B cell (primary cell): ENCODE results near the gene APOL6. TPM values are rescaled to one million over a fixed set of nuclear protein-coding genes. Genes with fewer than 3 reads are reported as not detected.

Experiments used
- ATAC-seq: fragments of 200-7000 bp; cut with Tn5 transposase; one replicate; pipeline ENCODE4 v1.10.0; 2021; ENCODE audit warnings: low read depth, mild to moderate bottlenecking, moderate number of reproducible peaks, moderate library complexity
- CTCF ChIA-PET: fragments of 350-600 bp; sonication (Branson Sonifier 250); formaldehyde crosslinking; loops from one replicate; lab custom pipeline; 2021; ENCODE audit warnings: antibody characterized with exemption, inconsistent platforms; lab: Charles Lee
- POLR2A ChIA-PET: fragments of 350-600 bp; sonication (Branson Sonifier 250); formaldehyde crosslinking; loops from one replicate; lab custom pipeline; 2021; ENCODE audit warnings: antibody characterized with exemption; lab: Charles Lee
- DNase-seq: peaks from one replicate; pipeline ENCODE4 v3.0.0; 2013
- H2AFZ ChIP-seq: 2 replicates; pipeline ENCODE4 v1.6.1; 2012; ENCODE audit warnings: mild to moderate bottlenecking, low read depth, low read length; ENCODE audit not compliant: insufficient read depth, poor library complexity, severe bottlenecking
- H3K27ac ChIP-seq, 2 donors: 1 replicate in 1 of 2; 2 replicates in 1 of 2; pipeline ENCODE4 v1.5.1; 2012 to 2013; ENCODE audit warnings: low read length in 2 of 2, mild to moderate bottlenecking in 2 of 2, moderate library complexity in 1 of 2
- H3K27me3 ChIP-seq, 4 experiments: fragments of 200-600 bp in 1 of 4; sonication (generic) in 1 of 4; replicated peaks in 1 of 4; 1 replicate in 2 of 4; 2 replicates in 2 of 4; pipeline versions ENCODE4 v1.6.1 to v1.7.0; 2013 to 2016; ENCODE audit warnings: low read length in 3 of 4, mild to moderate bottlenecking in 2 of 4, mixed read lengths in 1 of 4, moderate library complexity in 1 of 4; ENCODE audit not compliant: insufficient read depth in 4 of 4, control insufficient read depth in 3 of 4; ENCODE audit errors: control extremely low read depth in 1 of 4
- H3K36me3 ChIP-seq, 2 experiments: replicated peaks in 1 of 2; 1 replicate in 1 of 2; 2 replicates in 1 of 2; pipeline versions ENCODE4 v1.6.1 to v1.7.1; 2013; ENCODE audit warnings: low read length in 1 of 2; ENCODE audit not compliant: insufficient read depth in 2 of 2, control insufficient read depth in 1 of 2; ENCODE audit errors: control extremely low read depth in 1 of 2, extremely low read depth in 1 of 2
- H3K4me1 ChIP-seq, 2 donors: fragments of 200-600 bp in 1 of 2; sonication (generic) in 1 of 2; 1 replicate in 1 of 2; 2 replicates in 1 of 2; pipeline versions ENCODE4 v1.5.1 to v1.6.1; 2013 to 2017; ENCODE audit warnings: low read length in 2 of 2; ENCODE audit not compliant: control insufficient read depth in 2 of 2, insufficient read depth in 2 of 2
- H3K4me2 ChIP-seq: replicated peaks from 2 replicates; pipeline ENCODE3; 2012; ENCODE audit warnings: mild to moderate bottlenecking, low read depth, low read length; ENCODE audit not compliant: poor library complexity, severe bottlenecking
- H3K4me3 ChIP-seq, 5 experiments: fragments of 200-600 bp in 1 of 5; sonication (generic) in 1 of 5; 1 replicate in 3 of 5; 2 replicates in 2 of 5; pipeline versions ENCODE4 v1.5.1 to v1.7.0; 2011 to 2016; ENCODE audit warnings: low read length in 4 of 5, mild to moderate bottlenecking in 4 of 5, low read depth in 2 of 5, control low read depth in 1 of 5, moderate library complexity in 1 of 5; ENCODE audit not compliant: insufficient read depth in 1 of 5; ENCODE audit errors: control extremely low read depth in 1 of 5, extremely low read depth in 1 of 5
- H3K79me2 ChIP-seq: fragments of 200-600 bp; sonication (generic); one replicate; pipeline ENCODE4 v1.6.0; 2016; ENCODE audit warnings: low read length; ENCODE audit not compliant: control insufficient read depth, insufficient read depth
- H3K9ac ChIP-seq: fragments of 200-600 bp; sonication (generic); 2 replicates; pipeline ENCODE4 v1.6.1; 2017; ENCODE audit warnings: mild to moderate bottlenecking, low read length, moderate library complexity
- H3K9me3 ChIP-seq, 3 donors: one replicate each; pipeline versions ENCODE4 v1.6.1 to v1.7.1; 2013; ENCODE audit warnings: low read length in 2 of 3; ENCODE audit not compliant: control insufficient read depth in 2 of 3, insufficient read depth in 1 of 3; ENCODE audit errors: control extremely low read depth in 1 of 3
- H4K20me1 ChIP-seq: 2 replicates; pipeline ENCODE4 v1.6.0; 2012; ENCODE audit warnings: mild to moderate bottlenecking, low read length; ENCODE audit not compliant: insufficient read depth, control insufficient read depth, poor library complexity, severe bottlenecking
- H3K27ac Mint-ChIP-seq: one replicate; pipeline ENCODE4 v1.8.0; 2021; ENCODE audit warnings: mixed read lengths
- H3K27me3 Mint-ChIP-seq: one replicate; pipeline ENCODE4 v1.8.0; 2021; ENCODE audit warnings: mixed read lengths
- H3K4me1 Mint-ChIP-seq: one replicate; pipeline ENCODE4 v1.8.0; 2021; ENCODE audit warnings: mixed read lengths
- H3K4me3 Mint-ChIP-seq: one replicate; pipeline ENCODE4 v1.8.0; 2021; ENCODE audit warnings: mixed read lengths
- H3K9me3 Mint-ChIP-seq: one replicate; pipeline ENCODE4 v1.8.0; 2022; ENCODE audit warnings: mixed read lengths; ENCODE audit not compliant: insufficient read depth
- EZH2 ChIP-seq: IDR thresholded peaks from 2 replicates; pipeline ENCODE4 v1.6.1; 2012; ENCODE audit warnings: borderline replicate concordance, low read depth, mild to moderate bottlenecking, moderate library complexity, low read length; ENCODE audit not compliant: insufficient read depth, poor library complexity, severe bottlenecking
- WGBS: methylation state at CpG from one replicate; pipeline ENCODE4 v1.1.5; 2013; ENCODE audit warnings: missing lambda C conversion rate; ENCODE audit not compliant: insufficient coverage; 5-methylcytosine and 5-hydroxymethylcytosine counted together
- intact Hi-C: fragments of 100-400 bp; cut with micrococcal nuclease; formaldehyde crosslinking; loops from one replicate; pipeline ENCODE4 v1.10.0; 2022
- polyA plus RNA-seq: library from polyadenylated mRNA; depleted of rRNA; stranded (reverse); fragments of >200 nt; gene quantifications from 2 replicates; pipeline ENCODE4 v1.2.3, GENCODE V29; 2012
- total RNA-seq, 2 donors: library from RNA; stranded (reverse); fragments of 120-200 nt in 1 of 2; gene quantifications; 1 replicate in 1 of 2; 2 replicates in 1 of 2; pipeline versions ENCODE4 v1.2.3 to v1.2.4, GENCODE V29; 2013 to 2022
- TF ChIP-seq, protein P1 (sequence below): fragments of 200-600 bp; IDR thresholded peaks from one replicate; pipeline ENCODE4 v1.8.0; 2022; ENCODE audit warnings: antibody characterized with exemption, mild to moderate bottlenecking

The APOL6 gene
- total and polyA plus RNA-seq, 2 donors (not counting 1 experiment from before 2014, with no cell fraction given), result 2.3 to 7.0 TPM

DNA sequence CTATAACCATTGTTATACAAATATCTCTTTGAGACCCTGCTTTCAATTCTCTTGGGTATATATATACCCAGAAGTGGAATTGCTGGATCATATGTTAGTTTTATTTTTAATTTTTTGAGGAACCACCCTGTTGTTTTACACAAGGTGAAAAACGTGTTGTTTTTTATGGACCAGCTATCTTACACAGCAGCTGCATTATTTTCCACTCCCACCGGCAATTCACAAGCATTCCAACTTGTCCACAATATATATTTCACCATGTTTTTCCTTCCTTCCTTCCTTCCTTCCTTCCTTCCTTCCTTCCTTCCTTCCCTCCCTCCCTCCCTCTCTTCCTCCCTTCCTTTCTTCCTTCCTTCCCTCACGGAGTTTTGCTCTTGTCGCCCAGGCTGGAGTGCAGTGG, 63.1 kb downstream of the APOL6 start:
- intact Hi-C loops, result no loop called here
- Histone ChIP-seq H3K9me3 (peaks cover 0 to 6% (median 6%) of the 10 kb centered on the region in 3 donors), H3K4me3 (no peak overlapping the region), H3K36me3 (no peaks in the 10 kb centered on the region), H3K4me2 (no peak overlapping the region), H3K27me3 (peaks cover 0 to 17% (median 7%) of the 10 kb centered on the region in 4 experiments), H3K27ac (no peak overlapping the region), H4K20me1 (no peaks in the 10 kb centered on the region), H2AFZ (no peak overlapping the region), H3K9ac (no peak overlapping the region), H3K4me1 (no peaks in the 10 kb centered on the region), H3K79me2 (no peaks in the 10 kb centered on the region)
- 80% methylated on average over 2 of the region's 4 CpGs for WGBS
- Mint-ChIP-seq H3K27ac (no peak overlapping the region), H3K4me3 (no peak overlapping the region), H3K4me1 (no peaks in the 10 kb centered on the region), H3K27me3 (peaks cover 34% of the 10 kb centered on the region), H3K9me3 (no peaks in the 10 kb centered on the region)
- no peak for DNase-seq
- ChIA-PET POLR2A (no interaction called here), CTCF (no interaction called here)
- TF ChIP-seq EZH2, result no peak
- TF ChIP-seq, protein P1, sequence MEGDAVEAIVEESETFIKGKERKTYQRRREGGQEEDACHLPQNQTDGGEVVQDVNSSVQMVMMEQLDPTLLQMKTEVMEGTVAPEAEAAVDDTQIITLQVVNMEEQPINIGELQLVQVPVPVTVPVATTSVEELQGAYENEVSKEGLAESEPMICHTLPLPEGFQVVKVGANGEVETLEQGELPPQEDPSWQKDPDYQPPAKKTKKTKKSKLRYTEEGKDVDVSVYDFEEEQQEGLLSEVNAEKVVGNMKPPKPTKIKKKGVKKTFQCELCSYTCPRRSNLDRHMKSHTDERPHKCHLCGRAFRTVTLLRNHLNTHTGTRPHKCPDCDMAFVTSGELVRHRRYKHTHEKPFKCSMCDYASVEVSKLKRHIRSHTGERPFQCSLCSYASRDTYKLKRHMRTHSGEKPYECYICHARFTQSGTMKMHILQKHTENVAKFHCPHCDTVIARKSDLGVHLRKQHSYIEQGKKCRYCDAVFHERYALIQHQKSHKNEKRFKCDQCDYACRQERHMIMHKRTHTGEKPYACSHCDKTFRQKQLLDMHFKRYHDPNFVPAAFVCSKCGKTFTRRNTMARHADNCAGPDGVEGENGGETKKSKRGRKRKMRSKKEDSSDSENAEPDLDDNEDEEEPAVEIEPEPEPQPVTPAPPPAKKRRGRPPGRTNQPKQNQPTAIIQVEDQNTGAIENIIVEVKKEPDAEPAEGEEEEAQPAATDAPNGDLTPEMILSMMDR, result no peak
- ATAC-seq, result no peak

- H3K9me3 Mint-ChIP-seq, result no peaks in the 10 kb centered on the region
- POLR2A ChIA-PET, result no interaction called here
- ATAC-seq (no peak), DNase-seq (no peak)
- peaks cover 0 to 6% (median 6%) of the 10 kb centered on the region in 3 donors for H3K9me3 ChIP-seq
- TF ChIP-seq, protein P1, result no peak
- TF ChIP-seq EZH2, result no peak
- H3K27ac Mint-ChIP-seq, result no peak overlapping the region
- no peak overlapping the region for H3K4me2 ChIP-seq
- H3K27ac ChIP-seq, result no peak overlapping the region
- no peak overlapping the region for H3K4me3 Mint-ChIP-seq
- no peaks in the 10 kb centered on the region for H3K4me1 ChIP-seq
- intact Hi-C loops, result no loop called here
- H3K4me3 ChIP-seq, result no peak overlapping the region
- WGBS, result 83% methylated on average over 2 of the region's 2 CpGs
- no peaks in the 10 kb centered on the region for H4K20me1 ChIP-seq
- H2AFZ ChIP-seq, result no peak overlapping the region
- H3K27me3 Mint-ChIP-seq, result peaks cover 39% of the 10 kb centered on the region
- no peaks in the 10 kb centered on the region for H3K36me3 ChIP-seq
- CTCF ChIA-PET, result no interaction called here
- no peaks in the 10 kb centered on the region for H3K4me1 Mint-ChIP-seq
- no peaks in the 10 kb centered on the region for H3K79me2 ChIP-seq
- no peak overlapping the region for H3K9ac ChIP-seq
- H3K27me3 ChIP-seq, result peaks cover 0 to 17% (median 7%) of the 10 kb centered on the region in 4 experiments
These were observed 64.4 kb downstream of the APOL6 start for GRCh38 chr22:35712672-35713071.
